HG03175 (cell line): ENCODE data around the gene MYL6B.
"Not testable (repeated sequence)": the region's sequence is repeated elsewhere in the genome, so short reads cannot be mapped to it uniquely, and the experiment has no call there.

Experiments
- ATAC-seq: cut with Tn5 transposase; IDR thresholded peaks from one replicate; pipeline ENCODE4 v1.9.1; 2021; ENCODE audit warnings: mild to moderate bottlenecking, moderate library complexity; ENCODE audit not compliant: unreplicated experiment

The MYL6B gene

DNA sequence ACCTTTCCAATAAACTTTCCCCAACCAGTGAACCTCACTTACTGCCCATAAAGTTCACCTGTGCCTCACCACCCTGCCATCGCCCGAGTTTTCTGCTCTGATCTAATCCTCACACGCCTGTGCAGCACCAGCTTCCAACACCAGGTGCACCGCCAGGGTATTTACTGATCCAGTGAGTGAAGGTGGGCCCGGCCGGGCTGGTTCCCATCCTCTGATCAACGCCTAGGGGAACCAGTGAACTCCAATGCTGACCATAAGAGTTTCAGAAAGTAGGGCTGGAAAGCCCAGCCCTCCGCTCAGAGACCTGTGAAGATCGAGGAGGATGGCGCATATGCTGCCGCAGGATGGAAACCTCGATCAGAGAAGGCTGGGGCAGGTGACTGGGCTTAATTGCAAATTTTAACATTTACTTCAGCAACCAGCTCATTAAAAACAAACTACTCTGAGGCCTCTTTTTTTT is 685 bp upstream of the MYL6B start:
- peak; percentile 54 for ATAC-seq

- no peak for ATAC-seq
Observed at GRCh38 chr12:56152756-56153677, 630 bp downstream of the MYL6B start.

DNA sequence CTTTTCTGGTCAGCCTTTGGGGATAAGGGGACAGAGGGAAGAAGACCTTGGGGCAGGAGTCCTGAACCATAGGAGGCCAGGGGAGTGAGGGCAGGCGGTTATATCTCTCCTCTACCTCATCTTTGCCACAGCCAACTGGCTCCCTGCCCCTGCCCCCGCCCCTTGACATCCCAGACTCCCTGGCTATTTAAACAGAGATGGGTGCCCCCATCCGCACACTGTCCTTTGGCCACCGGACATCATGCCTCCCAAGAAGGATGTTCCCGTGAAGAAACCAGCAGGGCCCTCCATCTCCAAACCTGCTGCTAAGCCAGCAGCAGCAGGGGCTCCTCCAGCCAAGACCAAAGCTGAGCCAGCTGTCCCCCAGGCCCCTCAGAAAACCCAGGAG is 1.3 kb downstream of the MYL6B start:
- no peak for ATAC-seq

DNA sequence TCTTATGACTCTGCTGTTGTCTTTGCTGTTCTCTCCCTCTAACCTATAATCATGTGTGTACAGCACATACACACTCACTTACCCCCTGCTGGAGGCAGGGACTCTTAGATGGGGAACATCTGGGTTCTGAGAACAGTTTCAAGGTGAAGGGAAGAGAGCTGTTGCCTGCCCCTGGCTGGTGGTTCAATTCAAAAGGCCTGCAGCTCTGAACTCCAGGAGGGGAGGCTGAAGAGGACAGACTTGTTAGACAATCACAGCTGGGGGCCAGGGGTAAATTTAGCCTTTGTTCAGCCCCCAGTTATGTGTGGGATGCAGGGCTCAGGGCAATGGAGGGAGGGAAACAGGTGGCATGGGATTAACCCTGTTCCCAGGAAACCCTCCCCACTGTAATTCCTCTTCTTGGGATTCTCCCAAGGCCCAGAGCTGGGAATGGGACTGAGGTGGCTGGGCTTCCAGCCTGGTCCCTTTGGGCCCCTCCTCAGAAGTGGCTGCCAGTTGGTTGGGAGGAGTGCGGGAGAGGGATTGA is 1.9 kb downstream of the MYL6B start:
- ATAC-seq = no peak

- no peak for ATAC-seq
Observed at GRCh38 chr12:56154818-56155217, 2.4 kb downstream of the MYL6B start.

GRCh38 chr12:56155256-56155845 is 3.0 kb downstream of the MYL6B start:
- ATAC-seq = no peak

GRCh38 chr12:56156464-56157200 is 4.2 kb downstream of the MYL6B start:
- not testable (repeated sequence) for ATAC-seq

GRCh38 chr12:56157201-56158028 is 5.0 kb downstream of the MYL6B start:
- peak; percentile 47 for ATAC-seq

DNA sequence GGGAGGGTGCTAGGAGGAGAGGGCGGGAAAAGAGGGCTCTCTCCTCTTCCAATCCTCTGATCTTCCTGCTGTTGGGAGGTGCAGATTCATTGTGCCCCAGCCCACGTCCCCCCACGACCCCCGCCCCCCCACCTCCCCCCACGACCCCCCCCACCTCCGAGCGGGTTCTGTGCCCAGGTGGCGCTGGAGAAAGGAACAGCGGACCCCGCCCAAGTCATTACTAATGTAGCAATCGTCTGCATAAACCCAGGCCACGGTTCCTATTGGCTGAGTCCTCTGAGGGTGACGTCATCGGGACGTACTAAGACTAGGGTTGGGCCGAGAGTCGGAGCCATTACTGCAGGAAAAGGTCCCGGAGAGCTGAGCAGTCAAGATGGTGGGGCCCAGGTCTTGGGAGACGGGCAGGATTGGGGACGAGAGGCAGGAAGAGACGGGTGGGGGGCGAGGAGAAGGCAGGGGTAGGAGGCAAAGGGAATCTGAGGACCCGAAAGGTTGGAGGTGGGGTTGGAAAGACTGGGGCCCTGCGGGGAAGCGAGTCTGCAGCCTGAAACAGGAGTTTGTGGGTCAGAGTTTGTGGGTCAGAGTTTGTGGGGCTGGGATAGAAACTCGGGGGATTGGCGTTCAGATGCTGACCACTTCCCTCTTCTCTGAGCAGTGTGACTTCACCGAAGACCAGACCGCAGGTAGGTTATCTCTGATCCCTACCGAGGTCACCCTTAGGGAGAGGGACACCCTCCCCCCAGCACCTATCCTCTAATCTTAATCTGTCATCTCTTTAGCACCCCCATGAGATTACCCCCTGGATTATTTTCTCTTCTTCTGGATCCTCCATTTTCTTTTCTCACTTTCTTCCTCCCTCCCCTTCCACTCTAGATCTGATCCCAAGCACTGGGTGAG is 5.9 kb downstream of the MYL6B start, which contains the start of gene MYL6:
MYL6 (plus strand) TSS at position 331 of the 897 bp plus-strand sequence; CDS start at position 374, 43 bp downstream.
- peak; percentile 88 for ATAC-seq

GRCh38 chr12:56158926-56159461 is 6.6 kb downstream of the MYL6B start:
- no peak for ATAC-seq

DNA sequence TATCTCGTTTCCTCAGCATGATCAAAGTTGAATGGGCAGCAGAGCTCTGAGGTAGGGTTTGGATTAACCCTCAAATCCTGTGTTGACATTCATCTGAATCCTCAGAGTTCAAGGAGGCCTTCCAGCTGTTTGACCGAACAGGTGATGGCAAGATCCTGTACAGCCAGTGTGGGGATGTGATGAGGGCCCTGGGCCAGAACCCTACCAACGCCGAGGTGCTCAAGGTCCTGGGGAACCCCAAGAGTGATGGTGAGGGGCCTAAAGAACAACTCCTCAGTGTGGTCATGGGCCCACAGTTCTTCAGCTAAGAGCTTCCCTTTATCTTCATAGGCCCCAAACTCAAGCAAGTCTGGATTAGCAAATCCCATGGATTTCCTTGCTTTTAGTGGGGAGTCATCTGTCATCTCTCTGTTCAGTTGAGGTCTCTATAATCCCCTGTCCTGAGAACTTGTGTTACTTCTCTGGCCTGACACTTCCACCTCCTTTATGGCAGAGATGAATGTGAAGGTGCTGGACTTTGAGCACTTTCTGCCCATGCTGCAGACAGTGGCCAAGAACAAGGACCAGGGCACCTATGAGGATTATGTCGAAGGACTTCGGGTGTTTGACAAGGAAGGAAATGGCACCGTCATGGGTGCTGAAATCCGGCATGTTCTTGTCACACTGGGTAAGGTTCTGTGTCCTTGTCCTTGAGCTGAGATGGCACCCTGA is 7.2 kb downstream of the MYL6B start:
- ATAC-seq = no peak

DNA sequence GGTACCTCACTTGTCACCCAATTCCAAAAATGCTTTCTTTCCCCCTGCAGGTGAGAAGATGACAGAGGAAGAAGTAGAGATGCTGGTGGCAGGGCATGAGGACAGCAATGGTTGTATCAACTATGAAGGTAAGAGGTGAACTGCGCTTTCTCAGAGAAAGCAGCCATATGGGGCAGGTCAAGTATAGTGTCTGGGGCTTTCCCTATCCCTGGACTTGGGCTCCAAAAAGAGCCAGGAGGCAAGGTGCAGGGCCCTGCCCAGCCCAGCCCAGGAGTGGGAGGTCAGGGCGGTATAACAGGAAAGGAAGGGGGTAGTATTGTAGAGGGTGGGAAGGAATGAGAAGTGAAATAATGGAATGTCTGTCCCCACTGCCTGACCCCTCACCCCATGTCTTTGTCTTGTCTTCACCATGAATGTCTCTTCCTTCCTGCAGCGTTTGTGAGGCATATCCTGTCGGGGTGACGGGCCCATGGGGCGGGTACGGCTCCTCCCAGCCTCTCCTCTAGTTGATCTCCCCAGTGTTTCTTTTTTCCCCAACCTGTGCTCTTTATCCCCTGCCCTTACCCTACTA is 7.9 kb downstream of the MYL6B start:
- ATAC-seq = no peak

DNA sequence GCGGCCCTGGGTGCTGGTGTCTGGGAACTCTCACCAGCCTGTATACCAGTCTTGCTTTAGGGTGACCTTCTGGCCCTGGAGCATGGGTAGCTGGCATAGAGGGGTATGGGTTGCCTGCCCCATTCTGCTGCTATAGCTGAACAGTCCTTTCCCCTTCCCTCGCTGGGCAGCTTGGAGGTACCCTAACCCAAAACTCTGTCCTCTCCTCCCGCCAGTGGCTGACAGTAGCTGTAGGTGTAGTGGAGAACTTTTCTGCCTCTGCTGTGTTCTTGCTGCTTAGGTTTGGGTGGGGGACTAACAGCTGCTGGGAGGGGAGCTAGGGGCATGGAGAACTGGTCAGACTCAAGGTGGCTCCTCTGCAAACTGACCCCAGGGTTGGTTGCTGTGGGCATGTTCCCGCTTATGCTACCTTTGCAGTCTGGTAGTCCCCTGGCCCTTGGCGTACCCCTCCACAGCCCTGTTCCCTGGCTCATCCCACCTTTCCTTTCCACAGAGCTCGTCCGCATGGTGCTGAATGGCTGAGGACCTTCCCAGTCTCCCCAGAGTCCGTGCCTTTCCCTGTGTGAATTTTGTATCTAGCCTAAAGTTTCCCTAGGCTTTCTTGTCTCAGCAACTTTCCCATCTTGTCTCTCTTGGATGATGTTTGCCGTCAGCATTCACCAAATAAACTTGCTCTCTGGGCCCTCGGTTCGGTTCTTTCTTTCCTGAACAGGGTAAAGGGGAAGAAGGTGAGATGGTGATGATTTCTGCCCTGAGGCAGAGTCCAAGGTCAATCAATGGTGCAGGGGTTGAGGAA is 8.7 kb downstream of the MYL6B start:
- no peak for ATAC-seq

- no peak for ATAC-seq
Observed at GRCh38 chr12:56161690-56162351, 9.4 kb downstream of the MYL6B start.

DNA sequence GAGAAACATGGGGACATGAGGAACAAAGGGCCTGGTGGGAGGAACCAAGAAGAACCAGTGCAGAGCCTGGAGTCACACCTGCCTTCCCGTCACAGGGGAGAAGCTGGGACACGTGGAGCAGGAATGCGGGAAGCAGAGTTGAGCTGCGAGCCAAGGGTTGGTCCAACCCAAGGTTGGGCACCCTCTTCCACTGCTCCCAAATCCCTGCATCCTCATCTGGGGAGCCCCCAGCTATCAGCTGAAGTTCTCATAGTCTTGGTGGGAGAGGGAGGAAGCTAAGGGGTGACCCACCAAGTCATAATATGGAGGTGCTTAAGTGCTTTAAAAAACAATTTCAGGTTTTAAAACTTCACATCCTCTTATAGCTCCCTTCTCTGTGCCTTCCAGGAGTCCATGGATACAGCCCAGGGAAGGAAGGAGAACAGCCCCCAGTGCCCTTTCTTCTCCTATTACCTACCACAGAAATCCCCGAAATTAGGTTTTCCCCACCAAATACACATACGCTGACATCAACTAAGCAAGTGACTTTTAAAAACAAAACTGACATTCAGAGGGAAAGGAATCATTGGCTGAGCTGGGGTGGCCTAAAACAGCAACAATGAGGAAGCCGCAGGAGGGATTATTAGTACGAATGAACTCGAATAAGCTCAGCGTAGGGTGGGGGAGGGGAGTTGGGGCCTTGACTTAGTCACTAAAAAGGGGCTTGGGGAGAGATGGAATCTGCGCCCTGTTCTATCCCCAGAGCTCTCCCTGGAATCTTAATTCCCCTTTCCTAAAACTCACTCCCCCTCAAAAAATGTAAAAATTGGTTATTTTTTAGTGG is 10.3 kb downstream of the MYL6B start:
- no peak for ATAC-seq
